ENCODE data around the gene AGBL1.

- TF ChIP-seq CTCF (IDR thresholded peaks at IDR 0.05; ENCODE audit: insufficient read depth, low read length) (no peak), POLR2AphosphoS5 (IDR thresholded peaks at IDR 0.05; ENCODE audit: low read depth) (no peak), REST (IDR thresholded peaks at IDR 0.05; ENCODE audit: insufficient replicate concordance, low read depth) (no peak), GABPA (IDR thresholded peaks at IDR 0.05; ENCODE audit: low read depth) (no peak)
These were observed 566.3 kb downstream of the AGBL1 start for GRCh38 chr15:86645925-86646500.

Measured in HL-60 (cell line).